Activated CD8-positive, alpha-beta memory T cell treated with anti-CD3 and anti-CD28 coated beads for 48 hours (primary cell): ENCODE measurements around the gene SFXN5.

Source experiments
- DNase-seq, 3 experiments: peaks; one replicate each; pipeline ENCODE4 v3.0.0-alpha.2; 2020; ENCODE audit warnings: low read depth in 2 of 3, low spot score in 2 of 3

The SFXN5 gene

GRCh38 chr2:72945450-72946019 lies 126.0 kb downstream of the SFXN5 start:
- no peak for DNase-seq

- DNase-seq = no peak
Measured at GRCh38 chr2:72944804-72945449, 126.6 kb downstream of the SFXN5 start.

- DNase-seq = no peak
Measured at GRCh38 chr2:72943540-72944395, 127.7 kb downstream of the SFXN5 start.

- no peak for DNase-seq
Measured at GRCh38 chr2:72942881-72943418, 128.6 kb downstream of the SFXN5 start.

GRCh38 chr2:72942293-72942692 lies 129.2 kb downstream of the SFXN5 start:
- DNase-seq = no peak

GRCh38 chr2:72940786-72941185 lies 130.7 kb downstream of the SFXN5 start:
- DNase-seq = no peak

GRCh38 chr2:72940361-72940760 lies 131.2 kb downstream of the SFXN5 start:
- DNase-seq = no peak

- no peak for DNase-seq
Measured at GRCh38 chr2:72938455-72938854, 133.1 kb downstream of the SFXN5 start.

- no peak for DNase-seq
Measured at GRCh38 chr2:72937356-72937669, 134.2 kb downstream of the SFXN5 start.

GRCh38 chr2:72936660-72937355 lies 134.7 kb downstream of the SFXN5 start:
- DNase-seq = no peak

GRCh38 chr2:72935611-72935957 lies 135.9 kb downstream of the SFXN5 start:
- DNase-seq = no peak

- DNase-seq = no peak
Measured at GRCh38 chr2:72934683-72935610, 136.6 kb downstream of the SFXN5 start.

- DNase-seq = no peak
Measured at GRCh38 chr2:72933646-72934151, 137.8 kb downstream of the SFXN5 start.

- no peak for DNase-seq
Measured at GRCh38 chr2:72933207-72933606, 138.3 kb downstream of the SFXN5 start.

- no peak for DNase-seq
Measured at GRCh38 chr2:72932805-72933204, 138.7 kb downstream of the SFXN5 start.

GRCh38 chr2:72932045-72932740 lies 139.3 kb downstream of the SFXN5 start:
- DNase-seq = no peak

GRCh38 chr2:72931280-72931910 lies 140.1 kb downstream of the SFXN5 start:
- no peak for DNase-seq

GRCh38 chr2:72929010-72929409 lies 142.5 kb downstream of the SFXN5 start:
- DNase-seq = no peak
